Activated CD8-positive, alpha-beta memory T cell treated with anti-CD3 and anti-CD28 coated beads for 48 hours (primary cell): ENCODE data around the gene SYCP2L.

Experiments
- DNase-seq, 3 experiments: peaks; one replicate each; pipeline ENCODE4 v3.0.0-alpha.2; 2020; ENCODE audit warnings: low read depth in 2 of 3, low spot score in 2 of 3

SYCP2L gene

DNA sequence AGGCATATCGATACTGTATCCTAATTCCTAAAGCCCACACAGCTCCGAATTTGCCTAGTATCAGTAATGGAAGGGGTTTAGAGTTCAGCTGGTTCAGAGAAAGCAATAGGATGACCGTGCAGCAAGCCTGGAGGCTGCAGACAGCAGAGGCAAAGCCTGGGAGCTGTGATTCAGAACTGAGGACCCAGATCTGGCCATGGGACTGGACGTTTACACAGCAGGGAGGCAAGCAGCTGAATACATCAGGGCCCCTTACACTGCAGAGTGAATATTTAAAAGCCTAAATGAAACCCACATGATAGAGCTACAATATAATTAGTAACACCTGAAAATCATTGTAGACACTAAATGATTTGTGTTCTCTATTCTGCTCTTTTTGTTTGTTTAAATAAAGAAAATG lies 119.2 kb downstream of the SYCP2L start:
- no peak for DNase-seq

DNA sequence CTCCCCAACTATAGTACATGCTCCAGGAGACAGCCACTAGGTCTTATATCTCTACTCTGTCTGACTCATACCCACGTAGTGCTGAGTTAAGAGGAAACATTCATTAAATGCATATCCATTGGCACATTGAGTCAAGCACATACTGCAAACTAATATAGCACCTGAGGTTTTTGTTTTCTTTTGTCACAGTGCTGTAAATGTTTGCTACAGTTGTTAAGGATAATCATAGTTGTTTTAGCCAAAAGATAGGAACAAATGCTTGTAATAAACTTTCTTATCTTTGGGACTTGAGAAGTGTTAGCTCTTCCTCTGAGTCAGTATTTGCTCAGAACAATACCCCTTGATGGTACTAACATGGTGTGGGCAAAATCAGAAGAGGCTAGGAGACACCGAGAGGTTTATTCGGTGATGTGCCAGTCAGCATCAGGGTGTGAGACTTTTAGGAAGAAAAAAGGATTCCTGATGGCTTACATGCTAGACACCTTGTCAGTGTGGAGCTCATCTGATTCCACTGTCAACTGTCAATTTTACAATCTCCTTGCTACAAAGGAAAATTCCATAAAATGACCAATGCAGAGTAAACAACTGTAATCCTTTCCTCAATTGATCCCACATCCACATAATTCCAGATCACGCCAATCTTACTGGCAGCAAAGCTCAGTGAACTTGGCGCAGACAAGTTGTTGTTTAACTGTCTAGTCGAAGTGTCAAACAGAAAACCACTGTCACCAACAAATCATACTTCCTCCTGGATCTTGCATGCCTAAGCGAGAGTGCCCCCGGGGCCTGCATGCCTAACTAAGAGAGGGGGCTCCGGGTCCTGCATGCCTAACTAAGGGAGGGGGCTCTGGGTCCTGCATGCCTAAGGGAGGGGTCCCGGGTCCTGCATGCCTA lies 121.1 kb downstream of the SYCP2L start:
- no peak for DNase-seq

DNA sequence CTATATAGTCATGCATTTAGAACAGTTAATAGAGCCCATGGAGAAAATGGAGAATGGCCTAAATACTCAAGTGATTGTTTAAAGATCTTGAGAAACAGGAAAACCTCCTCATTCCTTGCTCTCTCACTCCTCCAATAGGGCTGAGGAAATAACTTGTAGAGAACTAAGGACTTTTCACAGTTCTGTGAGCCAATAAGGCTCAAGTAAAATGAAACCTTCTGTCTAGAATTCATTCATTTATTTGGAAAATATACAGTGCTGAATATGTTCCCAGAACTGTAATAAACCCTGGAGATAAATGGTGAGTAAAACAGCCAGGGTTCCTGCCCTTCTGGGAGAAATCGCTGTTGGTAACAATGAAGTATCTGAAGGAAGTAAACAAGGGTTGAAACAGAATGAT lies 122.0 kb downstream of the SYCP2L start:
- DNase-seq, result no peak

DNA sequence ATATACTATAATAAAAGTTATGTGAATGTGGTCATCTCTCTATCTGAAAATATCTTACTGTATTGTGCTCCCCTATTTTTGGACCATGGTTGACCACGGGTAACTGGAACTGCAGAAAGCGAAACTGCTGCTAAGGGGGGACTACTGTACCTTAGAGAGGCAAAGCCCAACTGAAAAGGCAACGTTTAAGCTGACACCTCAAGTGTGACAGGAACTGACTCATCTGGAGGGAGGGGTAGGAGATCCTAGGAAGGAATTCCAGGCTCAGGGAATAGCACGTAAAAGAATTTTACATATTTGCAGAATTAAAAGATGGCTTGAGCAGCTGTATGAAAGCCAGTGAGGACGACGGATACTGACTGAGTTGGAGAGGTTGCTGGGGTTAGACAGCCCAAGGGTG lies 122.5 kb downstream of the SYCP2L start:
- DNase-seq, result no peak

DNA sequence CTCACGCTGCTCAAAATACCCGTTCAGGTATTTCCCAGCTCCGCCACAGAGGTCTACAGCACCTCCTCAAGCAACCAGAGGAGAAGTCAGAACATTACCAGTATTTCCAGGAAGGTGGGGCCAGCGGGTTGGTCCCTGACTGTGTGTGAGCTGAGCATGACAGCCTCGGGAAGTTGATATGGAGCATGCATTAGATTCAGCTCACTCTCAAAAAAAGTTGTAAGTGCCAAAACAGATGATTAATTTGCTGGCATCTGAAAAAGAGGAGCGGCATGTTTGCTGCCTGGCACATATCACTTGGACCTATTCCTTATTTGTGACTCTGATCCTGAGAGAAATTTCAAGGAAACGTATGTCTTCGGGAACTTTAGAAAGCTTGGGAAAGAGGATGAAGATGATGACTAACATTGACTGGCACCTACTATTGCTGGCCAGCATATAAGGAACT lies 125.0 kb downstream of the SYCP2L start:
- no peak for DNase-seq

DNA sequence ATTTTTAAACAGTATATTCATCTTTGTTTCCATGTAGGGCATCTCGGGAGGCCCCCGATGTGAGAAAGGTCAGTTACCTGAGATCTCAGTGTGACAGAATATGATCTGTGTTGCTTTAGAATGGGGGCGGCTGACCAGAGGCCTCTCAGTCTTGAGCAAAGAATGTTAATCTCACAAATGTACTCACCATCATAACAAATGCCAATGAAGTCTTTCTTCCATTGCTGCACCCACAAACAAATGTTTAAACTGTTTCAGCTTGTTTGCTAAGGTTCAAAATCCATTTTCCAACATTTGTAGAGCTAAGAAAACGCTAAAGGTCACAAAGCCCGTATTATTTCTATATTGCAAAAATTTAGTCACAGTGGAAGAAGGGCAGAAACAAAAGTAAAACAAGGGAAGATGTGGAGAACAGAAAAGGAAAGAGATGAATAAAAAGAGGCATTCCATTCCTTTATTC lies 125.5 kb downstream of the SYCP2L start:
- no peak for DNase-seq

DNA sequence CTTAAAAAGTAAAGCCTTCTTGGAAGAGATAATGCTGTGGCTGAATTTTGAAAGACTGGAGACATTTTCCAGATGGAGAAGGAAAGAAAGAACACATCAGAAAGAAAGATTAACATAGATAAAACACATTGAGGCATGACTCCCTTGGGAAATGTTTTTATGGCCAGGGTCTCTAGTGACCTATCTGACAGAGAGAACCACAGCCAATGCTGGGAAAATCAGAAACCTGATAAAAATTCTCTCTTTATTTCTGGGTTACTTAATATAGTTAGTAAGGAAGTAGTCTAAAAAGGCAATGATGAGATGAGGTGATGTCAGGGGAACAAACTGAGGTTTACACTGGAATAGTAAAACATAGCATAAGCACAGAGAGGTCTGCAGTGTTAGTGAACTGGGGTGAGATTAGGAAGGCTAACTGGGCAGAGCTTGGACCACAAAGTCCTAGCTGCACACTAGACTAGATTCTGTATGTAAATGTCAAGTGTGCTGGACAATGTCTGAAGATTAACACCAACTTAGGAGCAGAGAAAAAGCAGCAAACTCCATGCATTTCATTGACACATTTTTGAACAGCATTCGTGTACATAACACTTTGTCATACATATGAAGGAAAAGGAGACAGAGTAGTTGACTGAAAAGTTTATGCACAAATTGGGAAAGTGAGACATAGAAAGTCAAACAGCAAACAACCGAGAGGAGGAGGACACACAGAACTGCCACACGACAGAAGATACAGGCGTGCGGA lies 126.3 kb downstream of the SYCP2L start:
- no peak for DNase-seq

DNA sequence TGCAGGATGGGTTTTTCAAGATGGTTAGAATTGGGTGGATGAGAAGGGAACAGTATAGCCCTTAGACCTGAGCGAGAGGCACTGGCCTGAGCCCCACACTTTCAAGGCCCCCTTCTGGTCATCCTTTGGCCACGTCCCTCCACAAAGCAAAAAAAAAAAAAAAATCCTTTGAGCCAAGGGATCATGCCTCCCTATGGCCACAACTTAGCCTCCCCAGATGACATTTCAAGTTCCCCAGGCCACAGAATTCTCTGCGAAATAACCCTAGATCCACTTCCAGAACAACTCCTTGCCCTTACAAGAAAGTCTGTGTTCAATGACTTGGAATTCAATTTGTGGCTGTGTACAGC lies 126.8 kb downstream of the SYCP2L start:
- DNase-seq, result no peak

DNA sequence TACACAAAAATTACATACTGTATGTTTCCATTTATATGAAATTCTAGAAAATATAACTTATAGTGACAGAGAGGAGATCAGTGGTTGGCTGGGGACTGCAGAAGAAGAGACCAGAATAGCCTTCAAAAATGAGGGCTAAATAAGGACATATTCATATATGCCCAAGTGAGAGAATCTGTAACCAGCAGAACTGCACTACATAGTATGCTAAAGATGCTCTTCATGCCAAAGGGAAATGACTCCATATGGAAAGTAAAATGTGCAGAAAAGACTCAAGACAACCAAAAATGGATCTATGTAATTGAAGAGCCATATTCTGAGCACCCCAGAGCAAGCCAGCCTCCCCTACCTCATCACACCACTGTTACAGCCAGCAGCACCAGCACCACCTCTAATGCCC lies 128.2 kb downstream of the SYCP2L start:
- DNase-seq, result no peak

DNA sequence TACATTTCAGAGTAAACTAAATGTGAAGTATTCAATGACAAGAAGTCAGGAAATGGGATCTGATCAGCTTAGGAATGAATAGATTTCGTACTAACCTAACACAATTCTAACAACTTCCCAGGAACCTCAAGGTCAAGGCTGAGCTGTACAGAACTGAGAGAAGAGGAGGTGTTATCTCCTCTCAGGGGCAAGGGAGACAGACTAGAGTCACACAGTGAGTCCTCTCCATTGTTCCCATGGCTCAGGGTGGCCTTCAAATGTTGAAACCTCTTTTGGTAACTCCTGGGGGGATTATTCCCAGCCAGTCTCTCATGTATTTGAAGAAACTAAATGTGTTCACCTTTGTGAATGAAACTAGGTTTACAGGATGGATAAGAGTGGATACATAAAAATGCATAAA lies 129.6 kb downstream of the SYCP2L start:
- DNase-seq, result no peak

DNA sequence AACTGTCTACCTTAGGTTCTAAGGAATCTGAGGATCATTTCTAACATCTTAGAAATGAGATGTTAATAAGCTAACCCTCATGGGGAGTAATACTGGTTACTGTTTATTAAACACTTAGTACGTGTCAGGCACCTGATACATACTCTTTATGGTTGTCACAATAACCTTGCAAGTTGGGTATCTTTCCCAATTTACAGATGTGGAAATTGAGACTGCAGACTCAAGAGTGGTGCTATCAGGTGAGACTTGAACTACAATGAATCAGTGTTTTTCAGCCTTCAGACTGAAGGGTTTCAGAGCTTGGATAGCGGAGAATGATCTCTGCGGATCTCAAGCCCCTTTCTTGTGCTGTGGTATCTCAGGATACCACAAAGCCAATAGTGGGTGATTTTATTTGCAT lies 130.2 kb downstream of the SYCP2L start:
- no peak for DNase-seq

DNA sequence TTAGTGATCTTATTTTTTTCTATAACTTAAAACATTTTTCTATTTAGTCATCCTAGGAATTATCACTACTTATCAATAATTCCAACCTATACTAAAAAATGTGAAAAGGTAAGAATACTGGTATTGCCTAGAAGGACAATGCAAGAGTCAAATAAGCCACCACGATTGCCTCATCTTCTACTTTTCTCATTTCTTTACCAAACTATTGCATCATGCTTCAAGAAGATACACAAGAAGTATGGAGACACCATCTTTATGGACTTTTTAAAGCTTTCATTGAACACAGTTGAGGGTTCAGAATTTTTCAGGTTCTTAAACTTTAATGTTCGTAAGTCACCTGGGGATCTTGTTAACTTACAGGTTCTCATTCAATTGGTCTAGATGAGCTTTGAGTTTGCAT lies 131.4 kb downstream of the SYCP2L start:
- DNase-seq, result no peak

DNA sequence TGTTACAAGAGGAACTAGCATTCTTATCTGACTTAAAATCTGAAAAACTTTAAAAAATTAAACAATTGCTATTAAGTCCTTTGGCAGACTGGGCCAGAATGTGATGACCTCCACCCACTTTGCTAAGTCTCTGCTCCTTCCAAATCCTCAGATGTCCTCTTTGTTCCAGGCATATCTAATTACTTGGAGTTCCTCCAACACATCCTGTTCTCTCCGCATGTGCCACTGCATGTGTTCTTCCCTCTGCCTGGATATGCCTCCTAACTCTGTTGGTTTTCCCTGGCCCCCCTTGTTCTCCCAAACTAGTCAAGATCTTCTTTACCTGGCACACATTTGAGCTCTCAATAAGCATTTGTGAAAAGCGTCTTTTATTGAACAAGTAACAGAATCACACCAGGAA lies 134.2 kb downstream of the SYCP2L start:
- no peak for DNase-seq

DNA sequence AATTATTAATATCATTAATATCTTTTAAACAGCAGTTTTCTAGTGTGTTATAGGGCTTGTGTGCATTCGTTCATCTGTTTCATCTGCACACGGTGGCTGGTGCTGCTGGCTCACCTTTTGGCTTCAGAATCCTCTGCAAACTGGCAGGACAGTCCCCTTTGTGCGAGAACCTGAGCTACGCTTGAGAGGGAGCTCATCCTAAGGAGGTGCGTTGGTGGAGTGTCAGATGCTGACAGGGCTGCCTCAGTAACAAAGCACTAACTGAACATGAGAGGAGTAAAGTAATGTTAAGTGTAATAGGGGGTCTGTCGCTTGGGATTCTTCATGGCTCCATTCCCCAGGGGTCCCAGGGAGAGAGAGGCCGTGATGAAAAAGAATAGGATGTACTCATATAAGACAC lies 134.9 kb downstream of the SYCP2L start:
- no peak for DNase-seq

DNA sequence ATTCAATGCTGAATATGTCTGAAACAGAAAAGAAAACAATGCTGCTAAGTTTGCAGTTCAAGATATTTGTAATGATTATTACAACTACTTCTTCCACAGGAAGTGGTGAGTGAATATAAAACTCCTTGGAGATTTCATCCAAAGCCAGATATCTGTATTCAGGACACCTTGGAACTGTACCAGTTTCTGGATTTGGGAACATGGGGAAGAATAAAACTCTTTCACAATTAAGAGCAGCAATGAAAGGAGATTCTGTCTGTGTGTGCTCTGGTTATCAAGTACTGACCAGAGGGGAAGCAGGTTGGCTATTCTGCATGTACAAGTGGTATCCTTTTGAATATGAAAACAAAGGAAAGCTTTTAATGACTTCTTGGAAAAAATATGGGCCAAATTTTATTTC lies 136.2 kb downstream of the SYCP2L start:
- DNase-seq, result no peak
